Neural cell (in vitro differentiated cells): ENCODE measurements around the gene ZNF277. TPM values are rescaled to one million over a fixed set of nuclear protein-coding genes. Genes with fewer than 3 reads are reported as not detected.

Source experiments
- H2AFZ ChIP-seq: fragments of 200-600, 300-800 bp; sonication (generic), shearing (Covaris generic); 2 replicates; pipeline ENCODE4 v1.6.0; 2014; ENCODE audit warnings: low read depth, mild to moderate bottlenecking, antibody characterized with exemption, low read length, moderate library complexity
- H3F3A ChIP-seq: fragments of 200-600 bp; shearing (Covaris generic); 2 replicates; pipeline ENCODE4 v1.6.1; 2016; ENCODE audit warnings: mild to moderate bottlenecking, moderate library complexity, mixed read lengths, antibody characterized with exemption, low read length; ENCODE audit not compliant: insufficient read depth, poor library complexity, severe bottlenecking
- H3K27ac ChIP-seq: fragments of 200-600, 300-800 bp; sonication (generic), shearing (Covaris generic); 2 replicates; pipeline ENCODE4 v1.5.1; 2014; ENCODE audit warnings: mild to moderate bottlenecking, low read length, moderate library complexity
- H3K27me3 ChIP-seq: fragments of 300-800, 200-600 bp; sonication (generic), shearing (Covaris generic); 2 replicates; pipeline ENCODE4 v1.6.0; 2014; ENCODE audit warnings: mild to moderate bottlenecking, low read depth, low read length, moderate library complexity; ENCODE audit not compliant: insufficient read depth
- H3K36me3 ChIP-seq: fragments of 300-800, 200-600 bp; sonication (generic), shearing (Covaris generic); 2 replicates; pipeline ENCODE4 v1.5.1; 2014; ENCODE audit warnings: mild to moderate bottlenecking, antibody characterized with exemption, low read length, moderate library complexity; ENCODE audit not compliant: insufficient read depth
- H3K4me2 ChIP-seq: fragments of 300-800, 200-600 bp; sonication (generic), shearing (Covaris generic); 2 replicates; pipeline ENCODE4 v1.6.0; 2014; ENCODE audit warnings: mild to moderate bottlenecking, low read length
- H3K4me3 ChIP-seq: fragments of 300-800, 200-600 bp; sonication (generic), shearing (Covaris generic); 2 replicates; pipeline ENCODE4 v1.5.1; 2014; ENCODE audit warnings: mild to moderate bottlenecking, low read length, moderate library complexity
- H3K79me2 ChIP-seq: fragments of 200-600 bp; shearing (Covaris generic); replicated peaks from 2 replicates; pipeline ENCODE4 v1.6.0; 2014; ENCODE audit warnings: mild to moderate bottlenecking, low read length, moderate library complexity; ENCODE audit not compliant: insufficient read depth
- H3K9ac ChIP-seq: fragments of 300-800, 200-600 bp; sonication (generic), shearing (Covaris generic); 2 replicates; pipeline ENCODE4 v1.6.1; 2016; ENCODE audit warnings: mild to moderate bottlenecking, low read length, mixed read lengths
- H3K9me2 ChIP-seq: fragments of 200-600 bp; shearing (Covaris generic); 2 replicates; pipeline ENCODE4 v1.6.1; 2016; ENCODE audit warnings: mild to moderate bottlenecking, low read length, mixed read lengths; ENCODE audit not compliant: insufficient read depth
- H3K9me3 ChIP-seq: fragments of 200-600, 300-800 bp; sonication (generic), shearing (Covaris generic); 2 replicates; pipeline ENCODE4 v1.6.1; 2016; ENCODE audit warnings: mild to moderate bottlenecking, mixed run types, low read length, moderate library complexity, mixed read lengths
- H4K20me1 ChIP-seq: fragments of 200-600 bp; shearing (Covaris generic); 2 replicates; pipeline ENCODE4 v1.6.1; 2016; ENCODE audit warnings: mild to moderate bottlenecking, mixed run types; ENCODE audit not compliant: insufficient read depth
- EP300 ChIP-seq: fragments of 450-650 bp; conservative IDR thresholded peaks from 2 replicates; pipeline ENCODE4 v1.6.1; 2014; ENCODE audit warnings: antibody characterized with exemption, mild to moderate bottlenecking, moderate library complexity; ENCODE audit not compliant: poor library complexity, severe bottlenecking
- EZH2 ChIP-seq: fragments of 200-600, 300-800 bp; shearing (Covaris generic), sonication (generic); IDR thresholded peaks from 2 replicates; pipeline ENCODE4 v1.6.1; 2014; ENCODE audit warnings: antibody characterized with exemption, low read length, borderline replicate concordance, mild to moderate bottlenecking; ENCODE audit not compliant: insufficient read depth, poor library complexity, severe bottlenecking
- MXI1 ChIP-seq: fragments of 450-650 bp; conservative IDR thresholded peaks from 2 replicates; pipeline ENCODE4 v1.6.1; 2014; ENCODE audit warnings: antibody characterized with exemption, mild to moderate bottlenecking; ENCODE audit not compliant: poor library complexity, severe bottlenecking
- POLR2AphosphoS5 ChIP-seq: IDR thresholded peaks from 2 replicates; pipeline ENCODE4 v1.6.1; 2012
- RAD21 ChIP-seq: fragments of 450-650 bp; conservative IDR thresholded peaks from 2 replicates; pipeline ENCODE4 v1.6.1; 2014; ENCODE audit warnings: antibody characterized with exemption, mild to moderate bottlenecking, moderate library complexity
- SMC3 ChIP-seq: fragments of 450-650 bp; conservative IDR thresholded peaks from 2 replicates; pipeline ENCODE4 v1.6.1; 2014; ENCODE audit warnings: antibody characterized with exemption, mild to moderate bottlenecking, moderate library complexity; ENCODE audit not compliant: poor library complexity
- TAF1 ChIP-seq: IDR thresholded peaks from 2 replicates; pipeline ENCODE4 v1.6.1; 2012; ENCODE audit warnings: low read depth
- polyA plus RNA-seq: library from polyadenylated mRNA; depleted of rRNA; stranded (reverse); fragments of >200 nt; gene quantifications from 2 replicates; pipeline ENCODE4 v1.2.3, GENCODE V29; 2014
- TF ChIP-seq, protein P1 (sequence below): fragments of 450-650 bp; IDR thresholded peaks from 2 replicates; pipeline ENCODE4 v1.5.1; 2014; ENCODE audit warnings: antibody characterized with exemption, mild to moderate bottlenecking, moderate library complexity; ENCODE audit not compliant: poor library complexity, severe bottlenecking
- TF ChIP-seq, protein P2 (sequence below): IDR thresholded peaks from 2 replicates; pipeline ENCODE4 v1.6.1; 2012; ENCODE audit warnings: borderline replicate concordance

Gene ZNF277
- polyA plus RNA-seq, 1 donor from 2014 or later = 30.0 TPM

DNA sequence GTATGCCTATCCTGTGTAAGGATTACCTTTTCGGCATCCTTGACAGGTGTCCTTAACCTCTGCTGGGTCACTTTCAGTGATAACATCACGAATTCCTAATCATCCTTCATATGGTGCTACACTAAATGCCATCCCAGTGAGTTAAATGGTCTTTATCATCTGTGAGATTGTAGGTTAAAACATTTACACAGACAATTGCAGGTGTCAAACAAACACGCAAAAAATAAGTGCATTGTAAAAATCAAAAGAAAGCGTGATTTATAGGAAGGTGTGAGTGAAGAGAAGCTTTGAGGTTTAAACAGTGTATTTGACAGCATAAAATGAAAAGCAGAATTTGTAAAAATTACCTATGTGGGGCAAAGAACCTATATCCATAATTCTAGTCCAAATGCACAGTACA, 132.3 kb downstream of the ZNF277 start:
- Histone ChIP-seq H4K20me1 (no peaks in the 10 kb centered on the region), H3K27me3 (no peaks in the 10 kb centered on the region), H3K9me2 (no peaks in the 10 kb centered on the region), H3K9ac (no peak overlapping the region), H3K4me3 (no peak overlapping the region), H3K9me3 (no peaks in the 10 kb centered on the region), H3K4me2 (no peak overlapping the region), H3K79me2 (no peaks in the 10 kb centered on the region), H3K36me3 (no peaks in the 10 kb centered on the region), H2AFZ (no peak overlapping the region), H3K27ac (no peak overlapping the region), H3F3A (no peaks in the 10 kb centered on the region)
- no peak for TF ChIP-seq POLR2AphosphoS5
- no peak for TF ChIP-seq SMC3
- TF ChIP-seq MXI1 = no peak
- no peak for TF ChIP-seq EZH2

DNA sequence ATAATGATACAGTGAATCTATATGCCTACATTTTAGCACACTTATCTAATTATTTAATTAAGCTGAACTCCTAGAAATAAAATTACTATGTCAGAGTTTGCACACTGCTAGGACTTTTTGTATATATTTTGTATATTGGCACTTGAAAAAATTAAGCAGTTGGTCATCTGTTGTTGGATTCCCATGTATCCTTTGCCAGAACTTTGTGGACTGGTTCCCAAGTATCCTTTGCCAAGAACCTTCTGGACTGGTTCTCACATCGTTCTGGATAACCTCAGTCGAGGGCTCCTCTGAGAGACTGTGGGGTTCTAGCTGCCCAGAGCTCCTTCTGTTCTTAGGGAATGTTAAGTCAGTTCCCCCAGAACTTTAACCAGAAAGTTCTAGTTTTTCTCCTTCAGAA, 135.0 kb downstream of the ZNF277 start:
- Histone ChIP-seq H3K9me3 (no peaks in the 10 kb centered on the region), H3F3A (no peaks in the 10 kb centered on the region), H2AFZ (no peak overlapping the region), H3K4me3 (no peak overlapping the region), H3K4me2 (no peak overlapping the region), H3K27ac (no peak overlapping the region), H3K79me2 (no peaks in the 10 kb centered on the region), H3K9ac (no peak overlapping the region), H3K27me3 (no peaks in the 10 kb centered on the region), H3K9me2 (no peaks in the 10 kb centered on the region), H3K36me3 (no peaks in the 10 kb centered on the region), H4K20me1 (no peaks in the 10 kb centered on the region)
- TF ChIP-seq, protein P1, sequence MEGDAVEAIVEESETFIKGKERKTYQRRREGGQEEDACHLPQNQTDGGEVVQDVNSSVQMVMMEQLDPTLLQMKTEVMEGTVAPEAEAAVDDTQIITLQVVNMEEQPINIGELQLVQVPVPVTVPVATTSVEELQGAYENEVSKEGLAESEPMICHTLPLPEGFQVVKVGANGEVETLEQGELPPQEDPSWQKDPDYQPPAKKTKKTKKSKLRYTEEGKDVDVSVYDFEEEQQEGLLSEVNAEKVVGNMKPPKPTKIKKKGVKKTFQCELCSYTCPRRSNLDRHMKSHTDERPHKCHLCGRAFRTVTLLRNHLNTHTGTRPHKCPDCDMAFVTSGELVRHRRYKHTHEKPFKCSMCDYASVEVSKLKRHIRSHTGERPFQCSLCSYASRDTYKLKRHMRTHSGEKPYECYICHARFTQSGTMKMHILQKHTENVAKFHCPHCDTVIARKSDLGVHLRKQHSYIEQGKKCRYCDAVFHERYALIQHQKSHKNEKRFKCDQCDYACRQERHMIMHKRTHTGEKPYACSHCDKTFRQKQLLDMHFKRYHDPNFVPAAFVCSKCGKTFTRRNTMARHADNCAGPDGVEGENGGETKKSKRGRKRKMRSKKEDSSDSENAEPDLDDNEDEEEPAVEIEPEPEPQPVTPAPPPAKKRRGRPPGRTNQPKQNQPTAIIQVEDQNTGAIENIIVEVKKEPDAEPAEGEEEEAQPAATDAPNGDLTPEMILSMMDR = no peak
- TF ChIP-seq POLR2AphosphoS5 (no peak), EP300 (no peak), EZH2 (no peak), SMC3 (no peak), TAF1 (no peak), RAD21 (no peak), MXI1 (no peak)
- TF ChIP-seq, protein P2, sequence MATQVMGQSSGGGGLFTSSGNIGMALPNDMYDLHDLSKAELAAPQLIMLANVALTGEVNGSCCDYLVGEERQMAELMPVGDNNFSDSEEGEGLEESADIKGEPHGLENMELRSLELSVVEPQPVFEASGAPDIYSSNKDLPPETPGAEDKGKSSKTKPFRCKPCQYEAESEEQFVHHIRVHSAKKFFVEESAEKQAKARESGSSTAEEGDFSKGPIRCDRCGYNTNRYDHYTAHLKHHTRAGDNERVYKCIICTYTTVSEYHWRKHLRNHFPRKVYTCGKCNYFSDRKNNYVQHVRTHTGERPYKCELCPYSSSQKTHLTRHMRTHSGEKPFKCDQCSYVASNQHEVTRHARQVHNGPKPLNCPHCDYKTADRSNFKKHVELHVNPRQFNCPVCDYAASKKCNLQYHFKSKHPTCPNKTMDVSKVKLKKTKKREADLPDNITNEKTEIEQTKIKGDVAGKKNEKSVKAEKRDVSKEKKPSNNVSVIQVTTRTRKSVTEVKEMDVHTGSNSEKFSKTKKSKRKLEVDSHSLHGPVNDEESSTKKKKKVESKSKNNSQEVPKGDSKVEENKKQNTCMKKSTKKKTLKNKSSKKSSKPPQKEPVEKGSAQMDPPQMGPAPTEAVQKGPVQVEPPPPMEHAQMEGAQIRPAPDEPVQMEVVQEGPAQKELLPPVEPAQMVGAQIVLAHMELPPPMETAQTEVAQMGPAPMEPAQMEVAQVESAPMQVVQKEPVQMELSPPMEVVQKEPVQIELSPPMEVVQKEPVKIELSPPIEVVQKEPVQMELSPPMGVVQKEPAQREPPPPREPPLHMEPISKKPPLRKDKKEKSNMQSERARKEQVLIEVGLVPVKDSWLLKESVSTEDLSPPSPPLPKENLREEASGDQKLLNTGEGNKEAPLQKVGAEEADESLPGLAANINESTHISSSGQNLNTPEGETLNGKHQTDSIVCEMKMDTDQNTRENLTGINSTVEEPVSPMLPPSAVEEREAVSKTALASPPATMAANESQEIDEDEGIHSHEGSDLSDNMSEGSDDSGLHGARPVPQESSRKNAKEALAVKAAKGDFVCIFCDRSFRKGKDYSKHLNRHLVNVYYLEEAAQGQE = no peak
